GM18508 (cell line): ENCODE data around the gene COLEC12.
"Not testable (repeated sequence)": the region's sequence is repeated elsewhere in the genome, so short reads cannot be mapped to it uniquely, and the experiment has no call there.

Experiments used
- ATAC-seq: cut with Tn5 transposase; IDR thresholded peaks from one replicate; pipeline ENCODE4 v1.9.1; 2021; ENCODE audit warnings: moderate number of reproducible peaks; ENCODE audit not compliant: insufficient read depth, unreplicated experiment

The COLEC12 gene

GRCh38 chr18:332721-333510, 167.6 kb downstream of the COLEC12 start:
- ATAC-seq, result no peak

- no peak for ATAC-seq
Observed at GRCh38 chr18:332007-332406, 168.5 kb downstream of the COLEC12 start.

GRCh38 chr18:331221-331821, 169.2 kb downstream of the COLEC12 start:
- no peak for ATAC-seq

GRCh38 chr18:328928-329327, 171.6 kb downstream of the COLEC12 start:
- no peak for ATAC-seq

- no peak for ATAC-seq
Observed at GRCh38 chr18:326846-327245, 173.7 kb downstream of the COLEC12 start.

GRCh38 chr18:323253-323622, 177.3 kb downstream of the COLEC12 start:
- no peak for ATAC-seq

- no peak for ATAC-seq
Observed at GRCh38 chr18:321865-322467, 178.5 kb downstream of the COLEC12 start.

- no peak for ATAC-seq
Observed at GRCh38 chr18:320155-320554, 180.3 kb downstream of the COLEC12 start.

GRCh38 chr18:319720-320119, 180.8 kb downstream of the COLEC12 start:
- no peak for ATAC-seq

- no peak for ATAC-seq
Observed at GRCh38 chr18:318791-319291, 181.7 kb downstream of the COLEC12 start.

GRCh38 chr18:317618-318017, 182.9 kb downstream of the COLEC12 start:
- no peak for ATAC-seq

- ATAC-seq, result no peak
Observed at GRCh38 chr18:316393-316792, 184.1 kb downstream of the COLEC12 start.

GRCh38 chr18:313931-314330, 186.6 kb downstream of the COLEC12 start:
- no peak for ATAC-seq

GRCh38 chr18:312415-312814, 188.1 kb downstream of the COLEC12 start:
- no peak for ATAC-seq

GRCh38 chr18:310042-310441, 190.5 kb downstream of the COLEC12 start:
- ATAC-seq, result no peak

- ATAC-seq, result not testable (repeated sequence)
Observed at GRCh38 chr18:308086-308485, 192.4 kb downstream of the COLEC12 start.

GRCh38 chr18:306608-307255, 193.8 kb downstream of the COLEC12 start:
- no peak for ATAC-seq

- ATAC-seq, result no peak
Observed at GRCh38 chr18:305003-305501, 195.4 kb downstream of the COLEC12 start.

- ATAC-seq, result no peak
Observed at GRCh38 chr18:303607-304006, 196.9 kb downstream of the COLEC12 start.

- no peak for ATAC-seq
Observed at GRCh38 chr18:303011-303410, 197.5 kb downstream of the COLEC12 start.

GRCh38 chr18:302097-302496, 198.4 kb downstream of the COLEC12 start:
- ATAC-seq, result no peak
